ENCODE measurements around the gene CELF3. TPM values are rescaled to one million over a fixed set of nuclear protein-coding genes. Genes with fewer than 3 reads are reported as not detected.
"Not testable (repeated sequence)": the region's sequence is repeated elsewhere in the genome, so short reads cannot be mapped to it uniquely, and the experiment has no call there.

The CELF3 gene
- total RNA-seq, 2 experiments from 2014 or later: not detected

DNA sequence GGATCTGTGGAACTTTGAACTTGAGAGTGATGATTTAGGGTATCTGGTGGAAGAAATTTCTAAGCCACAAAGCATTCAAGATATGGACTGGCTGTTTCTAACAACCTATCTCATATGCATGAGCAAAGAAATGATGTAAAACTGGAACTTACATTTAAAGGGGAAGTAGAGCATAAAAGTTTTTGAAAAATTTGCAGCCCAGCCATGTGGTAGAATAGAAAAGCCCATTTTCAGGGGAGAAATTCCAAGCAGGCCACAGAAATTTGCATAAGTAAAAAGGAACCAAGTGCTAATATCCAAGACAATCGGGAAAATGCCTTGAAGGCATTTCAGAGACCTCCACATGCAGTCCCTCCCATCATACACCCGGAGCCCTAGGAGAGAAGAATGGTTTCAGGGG is 20.4 kb upstream of the CELF3 start:
- Mint-ChIP-seq H3K9me3 (ENCODE audit: low read depth) (peaks cover 10% of the 10 kb centered on the region), H3K36me3 (ENCODE audit: low read depth) (no peaks in the 10 kb centered on the region), H3K4me1 (no peaks in the 10 kb centered on the region), H3K4me3 (no peak overlapping the region), H3K27ac (no peak overlapping the region), H3K27me3 (peaks cover 3% of the 10 kb centered on the region)
- CTCF ChIA-PET: no interaction called here
- ATAC-seq: no peak
- POLR2A ChIA-PET: no interaction called here
- intact Hi-C loops (cut with DNase I, micrococcal nuclease): loop anchor here (5.0 to 10.0 kb wide), 3 partner anchors 200 to 432 kb away; no protein-coding TSS in a partner anchor
- no peak for DNase-seq

DNA sequence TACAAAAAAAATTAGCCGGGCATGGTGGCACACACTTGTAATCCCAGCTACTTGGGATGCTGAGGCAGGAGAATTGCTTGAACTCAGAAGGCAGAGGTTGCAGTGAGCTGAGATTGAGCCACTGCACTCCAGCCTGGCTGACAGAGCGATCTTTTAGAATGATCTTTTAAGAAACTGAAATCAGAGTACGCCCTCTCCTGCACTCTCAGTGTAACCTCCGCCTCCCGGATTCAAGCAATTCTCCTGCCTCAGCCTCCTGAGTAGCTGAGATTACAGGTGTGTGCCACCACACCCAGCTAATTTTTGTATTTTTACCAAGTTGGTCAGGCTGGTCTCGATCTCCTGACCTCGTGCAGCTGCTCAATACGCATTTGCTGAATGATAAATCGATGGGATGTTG is 17.4 kb upstream of the CELF3 start:
- DNase-seq; H3K4me1 Mint-ChIP-seq; H3K4me3 Mint-ChIP-seq; H3K27ac Mint-ChIP-seq; H3K36me3 Mint-ChIP-seq (ENCODE audit: low read depth); ATAC-seq; POLR2A ChIA-PET: not testable (repeated sequence)
- peaks cover 10% of the 10 kb centered on the region for H3K9me3 Mint-ChIP-seq (ENCODE audit: low read depth)
- intact Hi-C loops (cut with DNase I, micrococcal nuclease): loop anchor here (10.0 kb wide), 2 partner anchors 289 to 429 kb away; no protein-coding TSS in a partner anchor
- H3K27me3 Mint-ChIP-seq: peaks cover 15% of the 10 kb centered on the region
- CTCF ChIA-PET: interaction anchor here (0.7 to 3.2 kb wide), 15 partner anchors 10 to 1820 kb away, joined by 3 to 12 read pairs (median 4); partner anchors contain the start of gene RIIAD1

DNA sequence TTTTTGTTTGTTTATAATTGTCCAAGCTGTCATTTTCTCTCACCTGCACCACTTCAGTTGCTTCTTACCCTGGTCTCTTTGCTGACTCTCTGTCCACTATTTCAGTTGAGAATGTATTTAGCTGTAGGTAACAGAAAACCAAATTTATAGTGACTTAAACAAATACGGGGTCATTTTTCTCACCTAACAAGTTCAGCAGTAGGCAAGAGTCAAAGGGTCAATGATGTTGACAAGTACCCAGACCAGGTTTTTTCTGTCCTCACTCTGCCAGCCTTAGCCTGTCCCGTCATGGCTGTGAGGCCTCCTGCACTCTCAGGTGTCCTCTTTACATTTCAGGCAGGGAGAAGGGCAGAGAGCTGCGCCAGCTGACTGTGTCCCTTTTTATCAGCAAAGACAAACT is 16.5 kb upstream of the CELF3 start:
- ChIA-PET POLR2A (interaction anchor here (0.5 kb wide), 1 partner anchor 39 kb away, joined by 5 read pairs; no protein-coding TSS in a partner anchor), CTCF (interaction anchor here (0.8 to 3.2 kb wide), 3 partner anchors 101 to 289 kb away, joined by 3 to 12 read pairs (median 5); no protein-coding TSS in a partner anchor)
- Mint-ChIP-seq H3K4me1 (no peaks in the 10 kb centered on the region), H3K27me3 (peaks cover 18% of the 10 kb centered on the region), H3K9me3 (ENCODE audit: low read depth) (peaks cover 9% of the 10 kb centered on the region), H3K27ac (no peak overlapping the region), H3K4me3 (no peak overlapping the region), H3K36me3 (ENCODE audit: low read depth) (no peaks in the 10 kb centered on the region)
- intact Hi-C loops (cut with DNase I, micrococcal nuclease): loop anchor here (10.0 kb wide), 2 partner anchors 288 to 428 kb away; no protein-coding TSS in a partner anchor
- no peak for ATAC-seq
- DNase-seq: no peak

DNA sequence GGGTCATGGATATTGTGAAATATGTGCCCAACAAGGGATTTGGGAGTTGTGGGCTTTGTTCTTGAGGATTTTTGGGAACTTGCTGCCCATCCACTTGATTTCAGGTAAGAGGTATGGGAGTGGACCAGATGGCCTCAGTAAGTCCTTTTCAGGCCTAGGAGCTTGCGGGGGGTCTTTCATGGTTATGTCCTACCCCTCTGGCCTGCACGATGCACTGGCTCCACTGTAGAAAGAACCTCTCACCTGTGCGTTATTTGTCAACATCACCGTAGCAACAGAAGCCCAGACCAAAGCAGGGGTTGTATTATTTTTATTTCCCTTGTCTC is 13.3 kb upstream of the CELF3 start:
- Mint-ChIP-seq H3K4me1 (no peaks in the 10 kb centered on the region), H3K9me3 (ENCODE audit: low read depth) (no peaks in the 10 kb centered on the region), H3K27ac (no peak overlapping the region), H3K27me3 (peaks cover 31% of the 10 kb centered on the region), H3K36me3 (ENCODE audit: low read depth) (no peaks in the 10 kb centered on the region), H3K4me3 (no peak overlapping the region)
- POLR2A ChIA-PET: interaction anchor here (0.6 kb wide), 1 partner anchor 118 kb away, joined by 4 read pairs; no protein-coding TSS in a partner anchor
- no peak for ATAC-seq
- intact Hi-C loops (cut with DNase I, micrococcal nuclease): loop anchor here (10.0 kb wide), 2 partner anchors 285 to 425 kb away; no protein-coding TSS in a partner anchor
- CTCF ChIA-PET: interaction anchor here (0.7 to 1.1 kb wide), 2 partner anchors 108 to 136 kb away, joined by 4 to 7 read pairs; no protein-coding TSS in a partner anchor
- no peak for DNase-seq

DNA sequence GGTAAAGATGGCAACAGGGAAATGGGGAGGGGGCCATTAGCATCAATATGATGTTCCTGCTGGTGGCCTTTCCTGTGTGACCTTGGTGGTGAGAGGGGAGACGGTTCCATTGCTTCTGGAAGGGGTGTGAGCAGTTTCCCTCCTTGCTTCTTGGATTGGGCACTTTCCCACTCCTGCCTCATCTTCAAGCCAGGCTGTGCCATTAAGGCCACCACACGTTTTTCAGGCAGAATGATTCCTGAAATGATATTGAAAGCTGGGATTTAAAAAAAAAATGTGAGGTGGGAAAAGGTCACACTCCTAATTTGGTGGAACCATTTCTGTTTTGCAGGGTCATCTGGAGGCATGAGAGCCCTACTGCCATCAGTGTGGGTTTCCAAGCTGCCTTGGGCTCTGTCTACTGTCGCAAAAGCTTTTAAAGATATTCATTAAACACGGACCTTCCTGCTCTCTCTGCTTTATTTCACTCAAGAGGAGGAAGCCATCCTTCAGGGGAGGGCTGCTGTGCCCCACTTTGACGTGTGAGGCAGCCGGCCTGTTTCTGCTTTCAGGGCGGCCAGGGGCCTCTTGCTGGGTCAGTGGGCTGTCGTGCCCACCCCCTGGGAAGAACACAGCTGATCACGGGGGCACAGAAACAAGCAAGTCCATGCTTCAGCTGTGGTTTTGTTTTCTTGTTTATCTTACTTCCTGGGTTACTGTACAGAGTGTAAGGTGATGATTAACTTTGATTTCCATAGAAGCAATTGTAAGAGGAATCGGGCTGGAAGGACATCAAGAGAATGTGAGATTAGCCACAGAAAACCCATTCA is 12.8 kb upstream of the CELF3 start:
- Mint-ChIP-seq H3K4me1 (no peaks in the 10 kb centered on the region), H3K4me3 (no peak overlapping the region), H3K27me3 (peaks cover 33% of the 10 kb centered on the region), H3K36me3 (ENCODE audit: low read depth) (no peaks in the 10 kb centered on the region), H3K27ac (no peak overlapping the region), H3K9me3 (ENCODE audit: low read depth) (no peaks in the 10 kb centered on the region)
- intact Hi-C loops (cut with DNase I, micrococcal nuclease): no loop called here
- DNase-seq (no peak), ATAC-seq (no peak)
- ChIA-PET POLR2A (interaction anchor here (0.6 to 0.7 kb wide), 2 partner anchors 12 to 117 kb away, joined by 3 to 4 read pairs; no protein-coding TSS in a partner anchor), CTCF (interaction anchor here (0.6 to 1.1 kb wide), 3 partner anchors 109 to 239 kb away, joined by 3 to 7 read pairs (median 4); no protein-coding TSS in a partner anchor)

DNA sequence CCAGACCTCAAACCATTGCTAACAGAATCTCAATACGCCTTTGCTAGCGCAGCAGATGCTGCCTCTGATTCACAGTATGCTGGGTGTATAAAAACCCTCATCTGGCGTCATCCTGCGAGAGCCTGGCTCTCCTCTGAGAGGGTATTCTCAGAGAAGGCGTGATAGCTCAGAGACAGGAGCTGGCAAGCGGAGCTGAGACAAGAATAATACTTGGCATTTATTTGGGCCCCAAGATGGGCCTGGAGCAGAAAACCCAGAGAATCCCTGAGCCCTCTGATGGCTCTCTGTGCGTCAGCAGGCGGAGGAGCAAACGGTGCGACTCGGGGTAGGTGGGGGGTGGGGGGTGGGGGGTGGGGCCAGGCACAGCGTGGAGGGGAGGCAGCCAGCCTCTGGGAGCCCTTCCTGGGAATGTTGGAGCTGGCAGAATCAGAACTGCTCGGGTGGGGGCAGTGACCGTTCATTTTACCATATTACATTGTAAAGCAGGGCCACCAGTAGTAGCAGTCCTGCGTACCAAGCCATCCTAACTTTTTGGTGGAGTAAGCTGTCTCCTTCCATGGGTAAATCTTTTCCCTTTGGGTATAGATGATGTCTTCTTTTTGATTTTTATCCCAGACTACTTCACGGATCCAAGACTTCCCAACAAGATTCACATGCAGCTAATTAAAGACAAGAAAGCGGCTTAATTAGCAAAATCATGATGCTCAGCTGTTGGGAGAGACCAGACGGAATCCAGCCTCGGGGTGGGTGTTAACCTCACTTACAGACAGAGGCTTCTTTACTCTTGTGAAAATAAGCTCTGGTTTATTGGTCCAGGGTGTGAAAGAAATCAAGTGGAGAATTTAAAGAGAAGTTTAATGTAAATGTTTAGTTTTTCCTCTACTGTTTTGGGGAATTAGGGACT is 11.8 kb upstream of the CELF3 start:
- ChIA-PET CTCF (interaction anchor here (0.7 to 1.0 kb wide), 2 partner anchors 108 to 149 kb away, joined by 3 read pairs; no protein-coding TSS in a partner anchor), POLR2A (interaction anchor here (0.7 kb wide), 1 partner anchor 11 kb away, joined by 3 read pairs; no protein-coding TSS in a partner anchor)
- Mint-ChIP-seq H3K27me3 (peaks cover 39% of the 10 kb centered on the region), H3K4me1 (no peaks in the 10 kb centered on the region), H3K27ac (no peak overlapping the region), H3K4me3 (no peak overlapping the region), H3K9me3 (ENCODE audit: low read depth) (no peaks in the 10 kb centered on the region), H3K36me3 (ENCODE audit: low read depth) (no peaks in the 10 kb centered on the region)
- ATAC-seq (no peak), DNase-seq (no peak)
- intact Hi-C loops (cut with DNase I, micrococcal nuclease): no loop called here

DNA sequence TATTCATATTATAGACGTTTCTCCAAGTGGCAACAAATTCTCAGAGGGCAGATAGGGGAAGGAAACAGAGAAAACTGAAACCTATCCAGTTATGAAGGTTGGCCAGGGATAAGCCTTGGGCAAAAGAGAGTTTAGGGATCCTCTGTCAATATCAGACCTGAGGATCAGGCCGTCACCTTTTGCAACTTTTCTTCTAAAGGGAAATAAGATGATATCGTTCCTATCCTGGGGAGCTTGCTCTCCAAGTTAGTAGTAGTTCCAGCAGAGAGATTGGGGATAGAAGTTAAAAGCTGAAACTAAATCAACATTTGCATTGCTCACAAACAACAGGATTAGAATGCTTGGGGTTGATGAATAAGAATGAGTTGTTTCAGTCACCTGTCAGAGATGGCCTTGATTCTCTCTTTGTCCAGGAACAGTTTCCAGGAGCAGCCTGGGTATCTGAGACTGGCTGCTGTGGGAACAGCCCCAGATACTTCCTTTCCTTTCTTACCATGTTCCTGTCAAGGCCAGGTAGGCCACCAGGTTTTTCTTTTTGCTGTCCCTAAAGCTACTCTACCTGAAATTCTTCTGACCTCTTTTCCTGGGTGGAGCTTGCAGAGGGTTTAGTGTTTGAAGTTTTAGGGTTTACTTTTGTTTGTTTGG is 7.2 kb upstream of the CELF3 start:
- ATAC-seq (no peak), DNase-seq (no peak)
- intact Hi-C loops (cut with DNase I, micrococcal nuclease): no loop called here
- ChIA-PET CTCF (interaction anchor here (0.7 to 1.0 kb wide), 2 partner anchors 11 to 43 kb away, joined by 4 read pairs; no protein-coding TSS in a partner anchor), POLR2A (no interaction called here)
- Mint-ChIP-seq H3K4me3 (no peak overlapping the region), H3K27me3 (peaks cover 44% of the 10 kb centered on the region), H3K36me3 (ENCODE audit: low read depth) (no peaks in the 10 kb centered on the region), H3K27ac (no peak overlapping the region), H3K4me1 (peaks cover 16% of the 10 kb centered on the region), H3K9me3 (ENCODE audit: low read depth) (no peaks in the 10 kb centered on the region)

DNA sequence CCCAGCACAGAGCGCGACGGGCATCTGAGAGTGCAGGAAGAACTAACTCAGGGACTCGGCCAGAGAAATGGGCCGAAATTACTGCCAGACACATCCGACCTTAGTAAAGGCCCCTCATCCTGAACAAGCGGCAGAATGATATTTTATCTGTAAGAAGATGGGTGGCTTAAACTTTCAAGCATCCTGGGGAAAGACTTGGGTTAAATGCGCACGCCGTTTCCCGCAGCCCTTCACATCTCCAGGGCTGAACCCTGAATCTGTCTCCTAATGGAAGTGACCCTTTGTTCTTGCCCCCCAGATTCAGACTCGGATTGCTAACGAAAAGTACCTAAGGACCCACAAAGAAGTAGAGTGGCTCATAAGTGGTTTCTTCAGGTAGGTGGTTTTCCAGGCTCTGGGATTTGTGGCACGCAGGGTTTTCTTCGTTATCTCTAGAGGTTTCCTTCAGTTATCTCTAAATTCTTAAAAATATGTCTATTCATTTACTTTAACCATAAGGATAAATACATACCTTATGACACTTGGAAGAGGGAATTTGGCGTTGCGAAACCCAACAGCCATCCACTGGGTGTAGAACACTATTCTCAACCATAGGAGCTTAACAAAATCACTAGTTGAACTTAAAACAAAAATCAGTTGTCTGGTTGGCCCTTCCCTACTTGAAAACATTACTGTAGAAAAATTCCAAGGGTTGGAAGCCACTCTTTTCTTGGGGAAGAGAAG is 5.3 kb upstream of the CELF3 start:
- Mint-ChIP-seq H3K4me1 (peaks cover 19% of the 10 kb centered on the region), H3K27me3 (peaks cover 53% of the 10 kb centered on the region), H3K9me3 (ENCODE audit: low read depth) (no peaks in the 10 kb centered on the region), H3K4me3 (peak overlapping the region; percentile 61), H3K36me3 (ENCODE audit: low read depth) (no peaks in the 10 kb centered on the region), H3K27ac (no peak overlapping the region)
- intact Hi-C loops (cut with DNase I, micrococcal nuclease): loop anchor here in 1 of 2 experiments (1.0 to 2.0 kb wide), 3 partner anchors 110 to 182 kb away; partner anchors contain the start of genes SNX27 and TUFT1
- ChIA-PET POLR2A (no interaction called here), CTCF (interaction anchor here (0.7 to 1.6 kb wide), 3 partner anchors 13 to 128 kb away, joined by 3 to 9 read pairs (median 4); no protein-coding TSS in a partner anchor)
- DNase-seq: no peak
- ATAC-seq: no peak

DNA sequence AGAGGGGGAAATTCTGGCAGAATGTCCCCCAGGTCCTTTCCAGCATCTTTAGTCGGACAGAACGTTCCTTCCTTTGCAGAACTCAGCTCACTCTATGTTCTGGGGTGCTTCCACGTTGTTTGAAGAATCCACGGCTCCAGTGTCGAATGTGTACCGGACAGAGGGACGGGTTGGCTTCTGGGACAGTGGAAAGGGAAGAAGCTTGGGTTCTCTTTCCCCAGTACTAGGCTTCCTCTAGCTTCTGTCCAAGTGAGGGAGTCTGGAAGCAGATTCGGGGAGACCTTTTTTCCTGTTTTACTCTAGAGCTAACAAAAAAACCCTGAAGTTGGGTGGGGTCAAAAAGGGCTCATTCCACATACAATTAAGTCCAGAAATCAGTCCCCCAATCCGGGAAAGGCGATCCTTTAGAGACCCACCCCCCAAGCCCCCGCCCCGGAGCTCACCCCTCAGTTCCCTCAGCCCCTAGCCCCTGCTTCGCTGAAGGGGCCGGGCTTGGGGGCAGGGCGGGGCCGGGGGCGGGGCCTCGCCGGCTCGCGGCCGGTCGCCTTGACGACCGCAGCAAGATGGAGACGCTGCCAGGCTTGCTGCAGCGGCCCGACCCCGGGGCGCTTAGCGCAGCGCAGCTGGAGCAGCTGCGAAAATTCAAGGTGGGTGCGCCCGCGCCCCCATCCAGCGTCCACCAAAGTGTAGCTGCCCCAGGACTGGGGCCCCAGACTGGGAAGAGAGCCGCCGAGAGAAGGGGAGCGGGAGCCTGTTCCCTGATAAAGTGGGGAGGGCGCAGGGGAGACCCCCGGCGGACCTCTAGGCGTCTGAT is 4.6 kb upstream of the CELF3 start, which contains the start of gene RIIAD1:
Gene RIIAD1 (plus strand): TSS at position 549 of the 814 bp plus-strand sequence. CDS start 15 bp downstream, at position 564.
- Mint-ChIP-seq H3K4me1 (peaks cover 21% of the 10 kb centered on the region), H3K27ac (no peak within 1 kb of the TSS), H3K4me3 (peak within 1 kb of the TSS; percentile 61), H3K9me3 (ENCODE audit: low read depth) (no peaks in the 10 kb centered on the region), H3K27me3 (peaks cover 55% of the 10 kb centered on the region), H3K36me3 (ENCODE audit: low read depth) (no peaks in the 10 kb centered on the region)
- intact Hi-C loops (cut with DNase I, micrococcal nuclease): loop anchor here in 1 of 2 experiments (1.0 to 2.0 kb wide), 3 partner anchors 109 to 181 kb away; partner anchors contain the start of genes SNX27 and TUFT1
- ChIA-PET POLR2A (interaction anchor here (0.6 kb wide), 1 partner anchor 184 kb away, joined by 6 read pairs; no protein-coding TSS in a partner anchor), CTCF (interaction anchor here (0.6 to 1.6 kb wide), 6 partner anchors 14 to 158 kb away, joined by 3 to 9 read pairs (median 4); no protein-coding TSS in a partner anchor)
- ATAC-seq (peak; percentile 89), DNase-seq (peak; percentile 67)

Measured in activated CD4-positive, alpha-beta T cell treated with anti-CD3 and anti-CD28 coated beads for 36 hours (primary cell).